ENCODE results near the gene TROAP. TPM values are rescaled to one million over a fixed set of nuclear protein-coding genes. Genes with fewer than 3 reads are reported as not detected.
A peak's percentile ranks its signal among the peaks of the same experiment; 100 is the strongest.

TROAP gene
- total and polyA plus RNA-seq, 9 of the 15 experiments (the other 6 are each of a cell fraction or from before 2014, with no cell fraction given): 46.4 to 171 (median 59.8) TPM

- POLR2A ChIA-PET: interaction anchor here (1.1 to 1.7 kb wide), 3 partner anchors 54 to 231 kb away, joined by 3 to 17 read pairs (median 4); partner anchors contain the start of gene PRPH
Measured at GRCh38 chr12:49349266-49349665, 26.2 kb downstream of the TROAP start.

More at GRCh38 chr12:49349266-49349665, 26.2 kb downstream of the TROAP start:
- DNase-seq (ENCODE audit: extremely low read depth in 1 of 4, low spot score in 3 of 4) (no peak), FAIRE-seq (no peak), ATAC-seq (no peak)
- 0 out of 2 replicates have a peak, but pooled peaks cover 3% of the 10 kb centered on the region for H4K20me1 ChIP-seq (replicated peaks; ENCODE audit: control insufficient read depth, insufficient read depth, low read length)
- 27% methylated on average over 11 of the region's 11 CpGs for WGBS (ENCODE audit: insufficient coverage, low coverage, missing lambda C conversion rate)
- no peak overlapping the region for H3K4me3 ChIP-seq
- H3K9ac ChIP-seq (ENCODE audit: insufficient read depth in 1 of 2, low read depth in 2 of 2, low read length in 2 of 2): peak overlapping the region in 1 of 2 experiments; percentile 48; a peak in 2 of 4 replicates
- H3K36me3 ChIP-seq (ENCODE audit: control insufficient read depth, insufficient read depth, low read length): no peaks in the 10 kb centered on the region
- TF ChIP-seq SMAD1 (IDR thresholded peaks at IDR 0.05; ENCODE audit: low read depth, low read length, partially characterized antibody) (no peak), HNRNPUL1 (IDR thresholded peaks at IDR 0.05; ENCODE audit: low read length) (no peak), PKNOX1 (IDR thresholded peaks at IDR 0.05) (no peak), CHD7 (IDR thresholded peaks at IDR 0.05; ENCODE audit: low read depth, low read length) (no peak)
- no peaks in the 10 kb centered on the region for H3K79me2 ChIP-seq (ENCODE audit: control insufficient read depth, insufficient read depth, low read length)
- peaks cover 23 to 37% of the 10 kb centered on the region in 2 experiments; a peak in 4 of 5 replicates for H3K27me3 ChIP-seq (ENCODE audit: control insufficient read depth in 2 of 2, insufficient read depth in 2 of 2, low read length in 2 of 2)
- no peaks in the 10 kb centered on the region for H3K9me1 ChIP-seq (ENCODE audit: control insufficient read depth, insufficient read depth, low read length)
- BruUV-seq (replicated peaks): no TSS peak
- in situ Hi-C loops (cut with MboI) (no loop called here), intact Hi-C loops (cut with micrococcal nuclease) (loop anchor here (10.0 kb wide), 2 partner anchors 284 to 374 kb away; partner anchors contain the start of genes KMT2D, RHEBL1, WNT1 and WNT10B)
- H3K27ac ChIP-seq (ENCODE audit: extremely low read depth, low read depth, low read length): no peak overlapping the region
- H3K4me2 ChIP-seq (ENCODE audit: insufficient read depth, low read length): no peak overlapping the region
- no peak overlapping the region for H2AFZ ChIP-seq (ENCODE audit: low read depth, low read length)
- CTCF ChIA-PET (ENCODE audit: low intra/inter-chr PET ratio): no interaction called here
- H3K4me1 ChIP-seq (replicated peaks in 1 of 2; ENCODE audit: control insufficient read depth in 2 of 2, insufficient read depth in 2 of 2, low read length in 2 of 2): peaks cover 14 to 32% of the 10 kb centered on the region in 2 experiments
- no peaks in the 10 kb centered on the region for H3K9me3 ChIP-seq (replicated peaks; ENCODE audit: control insufficient read depth, insufficient read depth, low read depth, low read length)

All from K562 (cell line).